ENCODE measurements around the gene TNFSF12.

TNFSF12 gene

DNA sequence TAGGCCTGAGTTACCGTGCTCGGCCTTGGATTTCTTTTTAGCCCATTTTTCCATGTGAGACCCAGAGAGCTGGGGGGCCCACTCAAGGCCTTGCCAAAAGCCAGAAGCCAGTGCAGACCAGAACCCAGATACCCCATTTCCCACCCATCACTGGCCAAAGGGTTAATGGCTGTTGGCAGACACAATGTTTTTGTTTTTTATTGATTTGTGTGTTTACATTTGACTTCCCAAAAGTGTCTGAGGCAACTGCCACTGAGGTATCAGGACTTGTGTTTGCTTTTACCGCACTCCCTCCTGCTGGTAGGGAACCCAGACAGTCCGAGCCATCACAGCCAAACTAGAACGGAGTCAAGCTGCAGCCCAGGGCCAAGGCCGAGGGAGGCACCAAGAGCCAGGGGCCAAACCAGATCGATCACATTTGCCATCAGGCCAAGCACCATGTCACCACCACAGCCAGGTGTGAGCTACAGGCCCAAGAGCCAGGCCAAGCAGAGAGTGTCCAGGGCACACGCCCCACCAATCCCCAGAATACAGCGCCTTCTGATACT, 7.7 kb upstream of the TNFSF12 start:
- TF ChIP-seq Cebpa-rat (IDR thresholded peaks at IDR 0.05), result no peak
- no peak overlapping the region for H3K9ac ChIP-seq
- peaks cover 16% of the 10 kb centered on the region; the same call in 1 of the 2 replicates for H3K4me1 ChIP-seq
- peaks cover 24% of the 10 kb centered on the region for H3K9me3 ChIP-seq
- H3K4me3 ChIP-seq, result no peak overlapping the region
- H3K27ac ChIP-seq, result no peak overlapping the region
- no peaks in the 10 kb centered on the region for H3K27me3 ChIP-seq
- no peak overlapping the region for H3K4me2 ChIP-seq
- 0 out of 2 replicates have a peak, but pooled peaks cover 6% of the 10 kb centered on the region for H3K36me3 ChIP-seq
- no peaks in the 10 kb centered on the region for H4K20me1 ChIP-seq

DNA sequence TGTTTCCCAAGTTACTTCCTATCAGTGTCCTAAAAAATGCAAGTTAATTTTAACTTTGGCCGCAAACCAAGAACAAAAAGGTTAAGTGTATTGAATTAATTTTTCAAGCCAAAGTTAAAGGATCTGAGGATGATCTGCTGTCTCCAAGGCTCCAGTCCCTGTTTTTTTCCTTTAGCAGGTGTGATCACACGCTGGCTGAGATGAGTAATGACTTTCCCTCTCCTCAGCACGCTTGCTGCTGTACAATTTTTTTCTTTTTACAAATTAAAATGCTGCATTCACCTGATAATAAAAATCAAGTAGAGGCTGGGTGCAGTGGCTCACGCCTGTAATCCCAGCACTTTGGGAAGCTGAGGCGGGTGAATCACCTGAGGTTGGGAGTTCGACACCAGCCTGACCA, 3.9 kb upstream of the TNFSF12 start:
- H3K9ac ChIP-seq, result no peak overlapping the region
- H3K4me1 ChIP-seq, result peaks cover 44% of the 10 kb centered on the region
- no peaks in the 10 kb centered on the region for H3K9me3 ChIP-seq
- H3K4me2 ChIP-seq, result no peak overlapping the region
- H3K4me3 ChIP-seq, result no peak overlapping the region
- no peaks in the 10 kb centered on the region for H4K20me1 ChIP-seq
- no peak for TF ChIP-seq Cebpa-rat (IDR thresholded peaks at IDR 0.05)
- no peak overlapping the region for H3K27ac ChIP-seq
- H3K27me3 ChIP-seq, result no peaks in the 10 kb centered on the region
- H3K36me3 ChIP-seq, result no peaks in the 10 kb centered on the region

DNA sequence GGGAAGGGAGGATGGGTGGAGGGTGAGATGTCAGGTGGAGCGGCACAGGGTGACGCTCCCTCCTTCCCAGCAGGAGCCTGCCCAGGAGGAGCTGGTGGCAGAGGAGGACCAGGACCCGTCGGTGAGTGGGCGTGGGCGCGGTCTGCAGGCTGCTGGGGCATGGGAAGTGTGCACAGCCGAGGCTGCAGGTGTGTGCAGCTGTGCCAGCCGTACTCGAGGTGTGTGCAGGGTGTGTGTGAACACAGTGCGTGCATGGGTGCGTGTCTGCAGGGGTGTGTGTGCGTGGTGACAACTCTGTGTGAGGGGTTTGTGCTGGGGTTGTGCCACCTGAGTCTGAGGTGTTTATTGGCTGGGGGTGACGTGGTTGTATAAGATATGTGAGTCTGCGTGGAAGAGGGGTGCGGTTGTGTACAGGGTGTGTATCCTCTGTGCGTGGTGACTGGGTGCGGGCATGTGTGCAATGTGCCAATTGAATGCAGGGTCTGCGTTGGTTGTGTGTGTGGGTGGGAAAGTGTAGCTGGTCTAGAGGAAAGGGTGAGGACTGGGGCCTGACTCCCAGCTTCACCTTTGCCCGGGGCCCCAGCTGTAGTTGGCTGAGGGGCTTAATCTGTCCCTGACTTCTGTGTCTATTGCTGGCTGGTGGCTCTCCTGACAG, 670 bp downstream of the TNFSF12 start:
- H3K9ac ChIP-seq, result no peak overlapping the region

DNA sequence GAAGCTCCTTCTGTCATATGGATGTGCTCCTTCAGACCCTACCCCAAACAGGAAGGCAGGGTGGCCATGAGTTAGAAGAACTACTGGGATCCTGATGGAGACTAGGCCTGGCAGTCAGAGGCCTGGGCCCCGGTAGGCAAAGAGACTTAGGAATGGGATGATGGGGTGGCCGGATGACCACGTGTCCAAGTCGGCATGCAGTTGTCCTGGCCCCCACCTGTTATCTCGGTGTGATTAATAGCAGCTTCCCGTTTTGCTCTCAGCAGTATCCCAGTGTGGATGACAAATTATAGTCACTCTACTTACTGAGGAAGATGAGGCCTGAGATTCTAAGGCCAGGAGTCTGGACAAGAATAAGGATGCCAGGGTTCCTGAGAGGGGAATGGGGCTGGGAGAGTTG, 1.5 kb downstream of the TNFSF12 start:
- no peaks in the 10 kb centered on the region for H3K36me3 ChIP-seq
- H3K27ac ChIP-seq, result no peak overlapping the region
- no peak overlapping the region for H3K4me3 ChIP-seq
- peaks cover 72% of the 10 kb centered on the region for H3K4me1 ChIP-seq
- H3K9me3 ChIP-seq, result no peaks in the 10 kb centered on the region
- no peak overlapping the region for H3K9ac ChIP-seq
- no peaks in the 10 kb centered on the region for H3K27me3 ChIP-seq
- peak overlapping the region; percentile 96 for H3K4me2 ChIP-seq
- no peaks in the 10 kb centered on the region for H4K20me1 ChIP-seq
- no peak for TF ChIP-seq Cebpa-rat (IDR thresholded peaks at IDR 0.05)

More for the DNA sequence above, 670 bp downstream of the TNFSF12 start:
- peak overlapping the region; percentile 56; the same call in 1 of the 2 replicates for H3K27ac ChIP-seq
- peak overlapping the region; percentile 96 for H3K4me2 ChIP-seq
- H3K4me3 ChIP-seq, result peak overlapping the region; percentile 67
- H3K4me1 ChIP-seq, result peaks cover 74% of the 10 kb centered on the region
- no peaks in the 10 kb centered on the region for H3K36me3 ChIP-seq
- no peaks in the 10 kb centered on the region for H3K9me3 ChIP-seq
- no peaks in the 10 kb centered on the region for H3K27me3 ChIP-seq
- no peaks in the 10 kb centered on the region for H4K20me1 ChIP-seq
- no peak for TF ChIP-seq Cebpa-rat (IDR thresholded peaks at IDR 0.05)

DNA sequence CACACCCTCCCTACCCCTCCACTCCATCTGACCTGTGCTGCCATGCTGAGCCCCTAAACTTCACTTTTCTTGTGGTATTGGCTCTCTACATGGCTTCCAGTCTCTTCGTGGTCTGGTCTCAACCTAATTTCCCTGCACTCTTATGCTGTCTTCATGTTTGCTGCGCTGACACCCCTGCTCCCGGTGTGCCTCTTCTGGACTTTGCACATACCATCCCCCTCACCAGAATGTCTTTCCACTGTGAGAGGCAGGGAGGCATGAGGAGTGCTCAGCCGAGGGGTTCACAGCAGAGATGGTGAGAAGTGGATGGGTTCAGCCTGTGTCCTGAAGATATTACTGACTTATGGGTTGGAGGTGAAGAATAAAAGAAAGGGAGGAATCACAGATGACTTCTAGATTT, 2.5 kb downstream of the TNFSF12 start:
- H3K27ac ChIP-seq, result no peak overlapping the region

DNA sequence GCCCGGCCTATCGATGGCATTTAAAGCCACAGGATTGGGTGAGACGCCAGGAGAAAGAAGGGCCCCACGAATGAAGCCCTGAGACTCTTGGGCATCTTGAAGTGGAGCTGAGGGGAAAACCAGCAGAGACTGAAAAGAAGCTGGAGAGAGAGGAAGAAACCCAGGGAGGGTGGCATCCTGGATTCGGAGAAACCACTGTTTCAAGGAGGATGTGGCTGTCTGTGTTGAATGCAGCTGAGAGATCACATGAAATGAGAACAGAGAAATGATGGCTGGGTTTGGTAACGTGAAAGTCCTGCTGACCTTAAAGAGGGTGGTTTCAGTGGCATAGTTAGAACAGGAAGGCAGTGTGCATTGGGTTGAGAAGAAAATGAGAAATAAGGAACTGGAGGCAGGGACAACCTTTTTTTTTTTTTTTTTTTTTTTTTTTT, 3.8 kb downstream of the TNFSF12 start:
- H3K36me3 ChIP-seq, result no peaks in the 10 kb centered on the region
- no peaks in the 10 kb centered on the region for H3K27me3 ChIP-seq
- H3K9ac ChIP-seq, result no peak overlapping the region
- no peaks in the 10 kb centered on the region for H4K20me1 ChIP-seq
- H3K4me1 ChIP-seq, result peaks cover 72% of the 10 kb centered on the region
- TF ChIP-seq Cebpa-rat (IDR thresholded peaks at IDR 0.05), result no peak
- H3K4me2 ChIP-seq, result peak overlapping the region; percentile 77
- no peak overlapping the region for H3K4me3 ChIP-seq
- H3K9me3 ChIP-seq, result no peaks in the 10 kb centered on the region
- peak overlapping the region; percentile 76 for H3K27ac ChIP-seq

More for the DNA sequence above, 2.5 kb downstream of the TNFSF12 start:
- Histone ChIP-seq H3K4me1 (peaks cover 72% of the 10 kb centered on the region), H3K4me3 (no peak overlapping the region), H3K36me3 (no peaks in the 10 kb centered on the region), H3K27me3 (no peaks in the 10 kb centered on the region), H3K9me3 (no peaks in the 10 kb centered on the region), H3K9ac (no peak overlapping the region), H3K4me2 (peak overlapping the region; percentile 77), H4K20me1 (no peaks in the 10 kb centered on the region)
- TF ChIP-seq Cebpa-rat (IDR thresholded peaks at IDR 0.05), result no peak

DNA sequence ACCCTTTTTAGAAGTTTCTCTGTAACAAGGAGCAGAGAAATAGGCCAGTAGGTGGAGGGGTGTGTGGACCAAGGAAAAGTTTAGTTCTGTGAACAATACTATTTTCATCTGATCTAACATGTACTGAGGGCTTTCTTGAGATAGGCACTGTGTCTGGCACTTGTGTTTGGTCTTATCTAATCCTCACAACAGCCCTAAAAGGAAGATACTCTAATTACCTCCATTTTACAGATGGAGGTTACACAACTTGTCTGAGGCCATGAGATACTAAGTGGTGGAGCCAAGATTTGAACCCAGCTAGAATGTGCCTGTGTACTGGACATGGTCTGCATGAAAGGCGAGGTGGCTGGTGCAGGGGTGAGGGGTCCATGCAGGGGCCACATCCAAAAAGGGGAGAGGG, 4.5 kb downstream of the TNFSF12 start:
- peaks cover 72% of the 10 kb centered on the region for H3K4me1 ChIP-seq
- peak overlapping the region; percentile 77 for H3K4me2 ChIP-seq
- TF ChIP-seq Cebpa-rat (IDR thresholded peaks at IDR 0.05), result no peak

DNA sequence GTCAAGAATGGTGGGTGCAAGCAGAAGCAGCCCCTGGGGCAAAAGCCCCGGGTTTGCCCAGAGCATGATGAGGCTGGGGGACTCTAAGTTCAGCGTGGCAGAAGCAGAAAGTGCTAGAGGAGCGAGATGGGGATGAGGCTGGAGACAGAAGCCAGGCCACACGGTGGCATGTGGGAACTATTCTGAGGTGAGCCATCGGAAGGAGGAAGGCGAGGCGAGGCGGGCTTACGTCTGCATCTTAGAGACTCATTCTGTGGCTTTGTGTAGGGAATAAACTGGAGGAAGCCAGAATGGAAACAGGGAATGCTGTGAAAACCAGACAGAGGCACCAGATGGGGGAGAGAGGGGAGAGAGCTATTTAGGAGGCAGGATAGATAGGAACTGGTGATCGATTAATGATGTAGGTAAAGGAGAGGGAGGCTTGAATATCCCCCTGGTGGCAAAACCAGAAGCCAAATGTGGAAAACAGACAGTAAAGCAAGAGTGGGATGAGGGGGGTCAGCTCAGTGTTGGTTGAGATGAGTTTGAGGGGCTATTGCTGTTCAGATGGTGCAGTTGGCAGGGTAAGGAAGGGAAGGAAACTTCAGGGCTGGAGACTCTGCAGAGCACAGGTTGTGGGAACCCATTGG, 6.6 kb downstream of the TNFSF12 start:
- no peak for TF ChIP-seq Cebpa-rat (IDR thresholded peaks at IDR 0.05)
- no peak overlapping the region for H3K9ac ChIP-seq
- no peak overlapping the region for H3K27ac ChIP-seq
- no peaks in the 10 kb centered on the region for H4K20me1 ChIP-seq
- no peak overlapping the region for H3K4me3 ChIP-seq
- no peaks in the 10 kb centered on the region for H3K27me3 ChIP-seq
- no peaks in the 10 kb centered on the region for H3K36me3 ChIP-seq
- no peak overlapping the region for H3K4me2 ChIP-seq
- peaks cover 73% of the 10 kb centered on the region for H3K4me1 ChIP-seq
- H3K9me3 ChIP-seq, result no peaks in the 10 kb centered on the region

More for the DNA sequence above, 4.5 kb downstream of the TNFSF12 start:
- Histone ChIP-seq H3K4me3 (0 out of 2 replicates have a peak overlapping the region, but pooled peaks have one; percentile 6), H3K36me3 (no peaks in the 10 kb centered on the region), H3K27ac (peak overlapping the region; percentile 76), H4K20me1 (no peaks in the 10 kb centered on the region), H3K9me3 (no peaks in the 10 kb centered on the region), H3K27me3 (no peaks in the 10 kb centered on the region), H3K9ac (peak overlapping the region; percentile 12; the same call in 1 of the 2 replicates)

DNA sequence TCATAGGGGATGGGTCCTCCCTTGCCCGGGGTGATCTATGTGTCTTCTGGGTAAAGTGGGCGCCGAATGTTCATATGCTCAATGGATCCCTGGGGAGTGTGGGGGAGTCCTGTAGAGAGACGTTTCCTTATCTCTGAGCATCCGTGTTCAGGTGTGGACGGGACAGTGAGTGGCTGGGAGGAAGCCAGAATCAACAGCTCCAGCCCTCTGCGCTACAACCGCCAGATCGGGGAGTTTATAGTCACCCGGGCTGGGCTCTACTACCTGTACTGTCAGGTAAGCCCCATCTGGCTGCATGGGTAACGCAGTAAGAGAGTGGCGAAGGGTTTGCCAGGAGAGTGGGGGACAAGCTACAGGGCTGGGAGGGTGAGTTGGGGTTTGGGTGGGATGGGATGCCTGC, 7.8 kb downstream of the TNFSF12 start:
- H3K36me3 ChIP-seq, result no peaks in the 10 kb centered on the region
- TF ChIP-seq Cebpa-rat (IDR thresholded peaks at IDR 0.05), result no peak
- H3K4me2 ChIP-seq, result no peak overlapping the region
- no peaks in the 10 kb centered on the region for H3K27me3 ChIP-seq
- no peaks in the 10 kb centered on the region for H3K9me3 ChIP-seq
- no peaks in the 10 kb centered on the region for H4K20me1 ChIP-seq
- peaks cover 66% of the 10 kb centered on the region for H3K4me1 ChIP-seq
- H3K4me3 ChIP-seq, result no peak overlapping the region
- H3K27ac ChIP-seq, result no peak overlapping the region
- H3K9ac ChIP-seq, result no peak overlapping the region
